Left ventricle myocardium superior (tissue), 1 donor: ENCODE measurements around the gene PRSS38. TPM values are rescaled to one million over a fixed set of nuclear protein-coding genes. Genes with fewer than 3 reads are reported as not detected.

Source experiments
- ATAC-seq: fragments of 200-7000 bp; cut with Tn5 transposase; one replicate; pipeline ENCODE4 v1.9.1; 2020; ENCODE audit warnings: mild to moderate bottlenecking, moderate library complexity
- DNase-seq: peaks from one replicate; pipeline ENCODE4 v3.0.0-alpha.2; 2020
- intact Hi-C: fragments of 100-400 bp; cut with micrococcal nuclease; formaldehyde crosslinking; loops from one replicate; pipeline ENCODE4 v1.11.0; 2022
- total RNA-seq: library from RNA; stranded (reverse); fragmentation: NEBNext Ultra II Directional; extraction: Animal tissue kit (Norgen Biotek cat#: 25700); gene quantifications from one replicate; pipeline ENCODE4 v1.2.1, GENCODE V29; 2021
- donor health status: DM: no; HTN: yes; CAD: no; lungs with severe emphysema.

Gene PRSS38
- total RNA-seq, 1 donor from 2014 or later: not detected

- DNase-seq (no peak), ATAC-seq (no peak)
- intact Hi-C loops: no loop called here
Measured at GRCh38 chr1:227891955-227892488, 76.5 kb downstream of the PRSS38 start.

DNA sequence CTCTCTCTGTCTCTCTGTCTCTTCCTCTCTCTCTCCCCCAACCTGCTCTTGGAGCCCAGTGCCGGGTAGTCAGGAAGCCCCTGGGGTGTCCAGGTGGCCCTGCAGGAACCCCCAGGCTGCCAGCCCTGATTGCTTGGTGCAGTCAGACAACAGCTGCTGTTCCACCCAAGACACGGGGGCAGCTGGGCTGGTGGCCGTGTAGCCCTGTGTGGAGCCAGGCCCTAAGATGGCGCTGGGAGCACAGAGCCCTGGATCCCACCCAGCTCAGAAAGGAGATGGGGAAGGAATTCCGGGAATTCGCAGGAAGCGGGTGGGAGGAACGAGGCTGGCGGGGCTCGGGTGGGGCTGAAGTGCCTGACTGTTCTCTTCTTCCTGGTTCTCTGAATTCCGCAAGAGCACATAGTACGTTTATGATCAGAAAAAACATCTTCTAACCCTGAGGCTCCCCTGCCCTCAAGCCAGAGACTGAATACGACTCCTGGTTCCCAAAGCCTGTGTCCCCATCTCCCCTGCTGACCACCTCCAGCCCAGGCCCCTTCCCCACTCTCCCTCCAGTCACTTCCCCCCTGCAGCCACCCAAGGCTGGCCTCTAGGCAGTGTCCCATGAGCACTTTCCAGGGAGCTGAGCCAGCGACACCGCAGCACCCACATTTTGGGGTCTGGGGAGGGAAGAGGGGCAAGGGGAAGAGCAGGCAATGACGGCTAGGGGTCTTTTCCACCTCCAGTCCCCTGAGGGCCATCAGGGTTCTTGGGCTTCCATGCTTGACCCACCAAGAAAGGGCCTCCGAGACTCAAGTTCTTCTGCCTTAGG, 77.2 kb downstream of the PRSS38 start:
- ATAC-seq (no peak), DNase-seq (peak; percentile 31)
- intact Hi-C loops: no loop called here

GRCh38 chr1:227893300-227893948, 77.9 kb downstream of the PRSS38 start:
- DNase-seq: no peak
- no peak for ATAC-seq
- intact Hi-C loops: no loop called here

- intact Hi-C loops: no loop called here
- DNase-seq (no peak), ATAC-seq (no peak)
Measured at GRCh38 chr1:227893949-227894721, 78.7 kb downstream of the PRSS38 start.

GRCh38 chr1:227894831-227895451, 79.5 kb downstream of the PRSS38 start:
- DNase-seq (no peak), ATAC-seq (no peak)
- intact Hi-C loops: no loop called here

Other genes with a start within 250 kb of the PRSS38 start
- 8.0 TPM for gene JMJD4, start 80.4 kb upstream of the PRSS38 start, total RNA-seq
- 36.4 TPM for gene SNAP47, start 80.2 kb upstream of the PRSS38 start, total RNA-seq
- gene WNT9A, start 132.3 kb downstream of the PRSS38 start, total RNA-seq: 2.5 TPM
- gene WNT3A, start 191.3 kb downstream of the PRSS38 start, total RNA-seq: not detected